ENCODE results near the gene RASL10B.

The RASL10B gene

GRCh38 chr17:35788477-35789368, 57.3 kb downstream of the RASL10B start:
- no peaks in the 10 kb centered on the region for H3K9me3 Mint-ChIP-seq
- H3K27ac Mint-ChIP-seq, result peak overlapping the region; percentile 59
- no peaks in the 10 kb centered on the region for H3K36me3 Mint-ChIP-seq
- peaks cover 1% of the 10 kb centered on the region for H3K27me3 Mint-ChIP-seq
- H3K4me3 Mint-ChIP-seq, result no peak overlapping the region
- H3K4me1 Mint-ChIP-seq, result peaks cover 34% of the 10 kb centered on the region

GRCh38 chr17:35790841-35791240, 59.4 kb downstream of the RASL10B start:
- H3K9me3 Mint-ChIP-seq, result no peaks in the 10 kb centered on the region
- H3K4me1 Mint-ChIP-seq, result peaks cover 40% of the 10 kb centered on the region
- H3K27ac Mint-ChIP-seq, result no peak overlapping the region
- no peak overlapping the region for H3K4me3 Mint-ChIP-seq
- H3K36me3 Mint-ChIP-seq, result no peaks in the 10 kb centered on the region
- H3K27me3 Mint-ChIP-seq, result peaks cover 1% of the 10 kb centered on the region

GRCh38 chr17:35791681-35792350, 60.4 kb downstream of the RASL10B start:
- Mint-ChIP-seq H3K27me3 (peaks cover 1% of the 10 kb centered on the region), H3K9me3 (no peaks in the 10 kb centered on the region), H3K4me1 (peaks cover 48% of the 10 kb centered on the region)

More at GRCh38 chr17:35791681-35792350, 60.4 kb downstream of the RASL10B start:
- no peak overlapping the region for H3K27ac Mint-ChIP-seq
- no peak overlapping the region for H3K4me3 Mint-ChIP-seq
- H3K36me3 Mint-ChIP-seq, result no peaks in the 10 kb centered on the region

Data from activated naive CD4-positive, alpha-beta T cell treated with anti-CD3 and anti-CD28 coated beads, Interleukin-2, amount 50 U/mL, for 24 hours (primary cell).